NT2/D1 (cell line): ENCODE measurements around the gene RAPGEF6.

Experiments
- DNase-seq: peaks from one replicate; pipeline ENCODE4 v3.0.0-alpha.2; 2011; ENCODE audit warnings: low read depth, low spot score
- H3K27me3 ChIP-seq: 2 replicates; pipeline ENCODE4 v1.6.0; 2011; ENCODE audit warnings: mild to moderate bottlenecking; ENCODE audit not compliant: insufficient read length, insufficient read depth
- H3K36me3 ChIP-seq: 2 replicates; pipeline ENCODE4 v1.6.1; 2011; ENCODE audit warnings: mild to moderate bottlenecking, low read length, mixed read lengths; ENCODE audit not compliant: insufficient read depth, insufficient read length
- H3K4me1 ChIP-seq: 2 replicates; pipeline ENCODE4 v1.5.1; 2011; ENCODE audit not compliant: insufficient read depth, insufficient read length
- H3K4me3 ChIP-seq: 2 replicates; pipeline ENCODE4 v1.5.1; 2011; ENCODE audit warnings: low read depth; ENCODE audit not compliant: insufficient read length
- H3K9ac ChIP-seq: 2 replicates; pipeline ENCODE4 v1.6.0; 2011; ENCODE audit warnings: low read depth; ENCODE audit not compliant: insufficient read length
- H3K9me3 ChIP-seq: 2 replicates; pipeline ENCODE4 v1.5.1; 2011; ENCODE audit warnings: mild to moderate bottlenecking, low read length; ENCODE audit not compliant: insufficient read depth
- SUZ12 ChIP-seq: IDR thresholded peaks from 2 replicates; pipeline ENCODE4 v1.6.1; 2011; ENCODE audit not compliant: insufficient read length, insufficient read depth; ENCODE audit errors: extremely low read depth
- YY1 ChIP-seq: IDR thresholded peaks from 2 replicates; pipeline ENCODE4 v1.6.1; 2011; ENCODE audit not compliant: insufficient read length, insufficient read depth
- ZNF274 ChIP-seq: IDR thresholded peaks from 2 replicates; pipeline ENCODE4 v1.6.1; 2011; ENCODE audit warnings: mild to moderate bottlenecking, low read depth, low read length

RAPGEF6 gene

GRCh38 chr5:131482617-131483016 is 152.4 kb downstream of the RAPGEF6 start:
- Histone ChIP-seq H3K4me1 (no peaks in the 10 kb centered on the region), H3K36me3 (peaks cover 15% of the 10 kb centered on the region)
- TF ChIP-seq SUZ12 (no peak), YY1 (no peak), ZNF274 (no peak)

GRCh38 chr5:131481569-131481968 is 153.5 kb downstream of the RAPGEF6 start:
- no peaks in the 10 kb centered on the region for H3K4me1 ChIP-seq

More at GRCh38 chr5:131482617-131483016, 152.4 kb downstream of the RAPGEF6 start:
- H3K4me3 ChIP-seq, result no peak overlapping the region
- H3K9me3 ChIP-seq, result peaks cover 4% of the 10 kb centered on the region
- no peaks in the 10 kb centered on the region for H3K27me3 ChIP-seq
- no peak overlapping the region for H3K9ac ChIP-seq
- no peak for DNase-seq

DNA sequence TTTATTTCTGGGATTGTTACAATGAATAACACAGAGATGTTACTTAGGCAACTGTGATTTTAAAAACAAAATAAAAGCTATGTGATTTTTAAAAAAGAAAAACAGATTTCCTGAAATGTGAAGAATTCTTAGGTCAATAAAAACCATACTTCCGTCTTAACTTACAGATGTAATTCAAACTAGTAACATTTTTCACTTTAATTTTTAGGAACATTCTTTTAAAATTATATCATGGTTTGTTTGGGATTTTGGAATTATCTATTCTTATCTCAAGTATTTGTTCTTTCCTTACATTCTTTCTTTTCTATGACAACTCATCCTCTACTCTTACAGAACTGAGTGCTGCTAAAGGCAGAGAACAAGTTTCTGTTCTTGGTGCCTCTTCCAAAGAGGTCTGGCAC is 159.5 kb downstream of the RAPGEF6 start:
- H3K9ac ChIP-seq, result no peak overlapping the region
- no peaks in the 10 kb centered on the region for H3K4me1 ChIP-seq
- peaks cover 15% of the 10 kb centered on the region for H3K36me3 ChIP-seq
- H3K9me3 ChIP-seq, result no peaks in the 10 kb centered on the region
- no peak for TF ChIP-seq YY1
- no peak for TF ChIP-seq ZNF274
- TF ChIP-seq SUZ12, result no peak
- DNase-seq, result no peak
- H3K27me3 ChIP-seq, result no peaks in the 10 kb centered on the region
- no peak overlapping the region for H3K4me3 ChIP-seq

More at GRCh38 chr5:131481569-131481968, 153.5 kb downstream of the RAPGEF6 start:
- TF ChIP-seq YY1 (no peak), ZNF274 (no peak), SUZ12 (no peak)
- Histone ChIP-seq H3K4me3 (no peak overlapping the region), H3K27me3 (no peaks in the 10 kb centered on the region), H3K9ac (no peak overlapping the region), H3K9me3 (no peaks in the 10 kb centered on the region), H3K36me3 (peaks cover 7% of the 10 kb centered on the region)
- no peak for DNase-seq

- no peaks in the 10 kb centered on the region for H3K27me3 ChIP-seq
- H3K9me3 ChIP-seq, result no peaks in the 10 kb centered on the region
- TF ChIP-seq SUZ12 (no peak), YY1 (no peak), ZNF274 (no peak)
- no peak overlapping the region for H3K9ac ChIP-seq
- DNase-seq, result no peak
- H3K4me1 ChIP-seq, result no peaks in the 10 kb centered on the region
- H3K36me3 ChIP-seq, result peaks cover 9% of the 10 kb centered on the region
- no peak overlapping the region for H3K4me3 ChIP-seq
Measured at GRCh38 chr5:131473731-131474130, 161.3 kb downstream of the RAPGEF6 start.

DNA sequence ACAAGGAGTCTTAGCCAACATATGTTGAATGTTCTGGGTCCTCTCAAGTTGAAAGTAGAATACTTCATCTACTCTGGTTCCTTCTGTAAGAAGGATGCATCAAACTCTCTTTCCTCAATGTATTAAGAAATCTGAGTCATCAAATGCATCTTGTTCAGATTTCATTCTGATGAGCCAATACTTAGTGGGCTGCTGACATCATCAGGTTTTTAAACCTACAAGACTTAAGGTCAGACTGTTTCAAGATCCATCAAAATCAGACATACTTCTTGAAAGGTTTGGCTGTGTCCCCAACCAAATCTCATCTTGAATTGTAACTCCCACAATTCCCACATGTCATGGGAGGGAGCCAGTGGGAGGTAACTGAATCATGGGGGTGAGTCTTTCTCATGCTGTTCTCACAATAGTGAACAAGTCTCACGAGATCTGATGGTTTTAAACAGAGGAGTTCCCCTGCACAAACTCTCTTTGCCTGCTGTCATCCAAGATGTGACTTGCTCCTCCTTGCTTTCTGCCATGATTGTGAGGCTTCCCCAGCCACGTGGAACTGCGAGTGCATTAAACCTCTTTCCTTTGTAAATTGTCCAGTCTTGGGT is 168.8 kb downstream of the RAPGEF6 start:
- Histone ChIP-seq H3K27me3 (no peaks in the 10 kb centered on the region), H3K4me1 (no peaks in the 10 kb centered on the region), H3K4me3 (no peak overlapping the region), H3K36me3 (peaks cover 6% of the 10 kb centered on the region), H3K9ac (no peak overlapping the region), H3K9me3 (no peaks in the 10 kb centered on the region)
- TF ChIP-seq ZNF274 (no peak), YY1 (no peak), SUZ12 (no peak)
- DNase-seq, result no peak

- Histone ChIP-seq H3K9ac (no peak overlapping the region), H3K27me3 (no peaks in the 10 kb centered on the region), H3K9me3 (no peaks in the 10 kb centered on the region), H3K4me3 (no peak overlapping the region), H3K36me3 (peaks cover 3% of the 10 kb centered on the region), H3K4me1 (no peaks in the 10 kb centered on the region)
- TF ChIP-seq YY1, result no peak
- no peak for TF ChIP-seq SUZ12
- no peak for TF ChIP-seq ZNF274
- no peak for DNase-seq
Measured at GRCh38 chr5:131463656-131464055, 171.4 kb downstream of the RAPGEF6 start.

DNA sequence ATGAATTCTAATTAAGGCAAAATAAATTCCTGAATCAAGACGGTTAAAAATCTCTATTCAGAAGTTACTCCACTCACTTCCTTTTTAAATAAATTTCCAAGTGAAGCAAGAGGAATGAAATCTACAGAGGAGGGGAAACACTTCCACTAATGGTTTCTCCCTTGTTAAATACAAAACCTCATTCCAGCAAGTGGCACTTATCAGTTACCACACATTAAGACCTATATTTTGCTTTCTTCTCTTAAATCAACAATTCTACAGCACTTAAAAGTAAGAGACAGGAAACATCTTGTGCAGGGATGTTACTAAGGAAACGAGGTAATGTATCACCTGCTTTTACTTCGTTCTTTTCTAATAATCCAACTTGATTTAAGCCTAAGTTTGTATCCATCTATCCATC is 172.6 kb downstream of the RAPGEF6 start:
- no peak for DNase-seq
- H3K36me3 ChIP-seq, result peaks cover 3% of the 10 kb centered on the region
- H3K4me3 ChIP-seq, result no peak overlapping the region
- H3K27me3 ChIP-seq, result no peaks in the 10 kb centered on the region
- no peaks in the 10 kb centered on the region for H3K9me3 ChIP-seq
- no peaks in the 10 kb centered on the region for H3K4me1 ChIP-seq
- TF ChIP-seq YY1 (no peak), ZNF274 (no peak), SUZ12 (no peak)
- no peak overlapping the region for H3K9ac ChIP-seq
